Amniotic stem cell (primary cell): ENCODE data around the gene KIRREL3.

Experiments used
- DNase-seq: peaks from one replicate; lab custom pipeline; 2025; lab: John Stamatoyannopoulos, UW

The KIRREL3 gene

DNA sequence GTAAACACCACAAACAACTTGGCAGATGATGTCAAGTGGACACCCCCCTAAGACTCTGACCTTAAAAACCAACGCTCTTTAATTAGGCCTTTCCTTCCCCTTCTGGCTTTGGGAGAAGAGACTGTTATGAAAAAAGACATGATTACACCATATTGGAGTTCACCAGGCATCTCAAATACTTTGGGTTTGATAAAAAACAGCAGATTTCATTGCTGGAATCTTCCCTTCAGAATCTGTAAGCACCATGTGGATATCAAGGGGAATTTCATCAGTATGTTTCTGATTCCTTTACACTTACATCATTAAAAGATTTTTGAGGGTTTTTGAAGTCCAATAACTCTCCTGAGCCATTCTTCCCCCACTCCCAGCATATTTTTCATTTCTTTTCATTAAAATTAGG, 85.6 kb downstream of the KIRREL3 start:
- no peak for DNase-seq

GRCh38 chr11:126914166-126914565, 86.4 kb downstream of the KIRREL3 start:
- DNase-seq, result no peak

GRCh38 chr11:126904520-126904919, 96.0 kb downstream of the KIRREL3 start:
- DNase-seq, result no peak

DNA sequence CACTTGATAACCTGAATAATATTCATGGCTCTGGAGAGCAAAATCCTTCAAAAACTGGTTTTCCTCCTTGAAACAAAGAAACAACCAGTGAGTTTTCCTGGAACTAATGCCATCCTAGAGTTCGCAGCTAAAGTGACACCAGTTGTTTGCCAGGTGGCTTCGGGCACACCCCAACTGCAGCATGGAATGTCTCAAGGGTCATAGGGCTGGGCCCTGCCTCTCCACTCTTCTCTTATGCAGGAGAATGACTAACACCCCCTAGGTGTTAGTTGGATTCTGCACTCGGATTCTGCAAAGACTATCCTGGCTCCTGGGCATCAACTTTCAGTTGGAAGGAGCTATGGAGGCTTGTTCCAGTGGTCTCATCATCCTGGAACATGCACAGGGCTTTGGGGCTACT, 98.8 kb downstream of the KIRREL3 start:
- no peak for DNase-seq

DNA sequence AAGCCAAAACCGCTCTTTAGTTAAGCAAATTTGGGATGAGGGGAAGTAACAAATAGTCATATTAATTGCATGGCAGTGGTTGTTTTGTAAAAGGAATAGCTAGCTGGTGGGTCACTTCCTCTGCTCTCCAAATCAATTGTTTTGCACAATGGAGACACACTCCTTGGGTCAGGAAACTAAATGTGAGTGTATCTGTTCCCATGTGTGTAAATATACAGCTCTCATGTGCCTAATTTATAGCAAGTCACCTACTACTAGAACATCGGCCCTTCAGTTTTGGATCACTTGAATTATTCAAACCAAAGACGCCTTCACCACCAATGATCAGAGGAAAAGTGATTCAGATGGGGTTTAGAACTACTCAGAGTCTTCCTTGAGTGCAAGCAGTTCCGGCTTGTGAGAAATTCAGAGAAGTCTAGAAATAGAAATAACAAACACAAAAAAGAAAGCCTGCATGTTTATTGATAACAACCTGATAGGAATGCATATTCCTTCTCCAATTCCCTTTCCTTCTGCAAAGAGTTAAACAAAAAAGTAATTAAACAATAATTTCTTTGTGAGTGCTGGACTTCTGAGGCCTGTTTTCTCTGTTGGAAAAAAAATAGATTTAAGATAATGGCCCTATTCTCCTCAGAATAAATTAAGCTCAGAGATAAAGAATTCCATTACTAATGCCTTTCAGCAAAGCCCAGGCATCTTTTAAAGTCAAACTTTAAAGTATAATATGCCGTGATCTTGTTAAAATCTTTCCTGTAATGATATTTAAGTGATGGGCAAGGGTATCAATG, 100.4 kb downstream of the KIRREL3 start:
- DNase-seq, result no peak

DNA sequence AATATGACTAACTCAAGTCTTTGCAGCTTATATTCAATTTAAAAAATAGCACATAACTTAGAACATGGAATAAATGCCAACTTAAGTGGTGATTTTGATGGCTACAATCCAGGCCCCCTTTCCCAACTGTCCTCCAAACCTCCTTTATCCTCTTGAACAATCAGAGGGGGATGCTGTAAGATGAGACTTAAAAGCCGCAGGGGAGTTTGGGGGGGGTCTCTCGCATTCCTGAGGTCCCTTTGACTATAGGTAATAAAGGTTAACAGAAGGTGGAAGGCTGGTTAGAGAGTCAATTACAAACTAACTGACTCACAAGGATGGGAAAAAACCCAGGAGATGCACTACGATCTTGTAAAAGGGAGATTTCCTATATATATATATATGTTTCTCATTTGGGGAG, 101.8 kb downstream of the KIRREL3 start:
- DNase-seq, result no peak

DNA sequence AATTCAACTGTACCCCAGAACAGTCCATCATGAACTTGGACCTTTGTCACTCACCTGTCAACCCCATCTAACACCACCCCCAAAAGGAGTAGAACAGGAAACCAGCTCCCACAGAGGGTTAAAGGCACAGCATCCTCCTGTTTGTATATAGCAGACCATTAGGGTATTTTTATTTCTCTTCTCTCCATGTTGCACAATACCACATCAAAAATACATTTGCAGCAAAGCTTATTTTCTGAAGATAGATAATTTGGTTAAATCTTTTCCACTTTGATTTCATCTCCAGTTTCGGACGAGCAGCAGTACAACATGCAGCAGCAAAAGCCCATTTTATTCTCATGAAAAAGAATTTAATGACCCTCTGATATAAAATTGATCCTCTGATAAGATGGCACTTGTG, 103.1 kb downstream of the KIRREL3 start:
- DNase-seq, result no peak

DNA sequence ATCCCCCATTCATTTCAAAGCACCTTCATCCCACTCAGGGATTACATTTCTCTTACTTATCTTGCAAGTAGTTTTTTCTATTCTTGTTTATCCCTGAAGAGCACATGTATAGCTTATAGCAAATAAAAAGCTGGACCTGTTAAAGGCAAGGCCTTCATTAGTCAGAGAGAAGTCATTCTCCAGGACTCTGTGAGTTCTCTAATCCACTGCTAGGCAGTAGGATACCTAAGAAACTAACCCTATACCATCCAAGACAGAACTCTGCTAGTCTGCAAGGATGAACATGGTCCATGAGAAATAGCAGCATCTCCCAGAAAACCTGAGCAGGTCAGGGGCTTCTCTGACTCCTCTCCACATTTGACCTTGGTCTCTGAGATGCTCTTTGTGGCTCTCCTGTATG, 104.5 kb downstream of the KIRREL3 start:
- DNase-seq, result no peak

DNA sequence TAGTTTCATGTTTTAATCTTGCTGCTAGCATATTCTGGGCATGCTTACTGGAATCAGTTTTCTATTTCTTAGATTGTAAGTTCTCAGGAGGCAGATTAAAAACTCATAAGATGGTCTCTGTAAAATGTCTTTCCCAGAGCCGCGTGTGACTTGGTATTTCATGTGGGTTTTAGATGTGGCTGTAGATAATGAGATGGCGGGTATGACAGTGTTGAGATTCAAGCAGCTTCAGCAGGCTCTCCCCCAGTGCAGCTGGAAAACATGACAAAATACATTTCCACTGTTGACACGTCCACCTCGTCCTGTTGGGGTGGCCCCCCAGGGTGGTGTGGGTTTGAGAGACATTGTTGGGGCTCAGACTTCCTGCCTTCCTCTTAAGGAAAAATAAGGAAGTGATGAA, 106.8 kb downstream of the KIRREL3 start:
- DNase-seq, result no peak

DNA sequence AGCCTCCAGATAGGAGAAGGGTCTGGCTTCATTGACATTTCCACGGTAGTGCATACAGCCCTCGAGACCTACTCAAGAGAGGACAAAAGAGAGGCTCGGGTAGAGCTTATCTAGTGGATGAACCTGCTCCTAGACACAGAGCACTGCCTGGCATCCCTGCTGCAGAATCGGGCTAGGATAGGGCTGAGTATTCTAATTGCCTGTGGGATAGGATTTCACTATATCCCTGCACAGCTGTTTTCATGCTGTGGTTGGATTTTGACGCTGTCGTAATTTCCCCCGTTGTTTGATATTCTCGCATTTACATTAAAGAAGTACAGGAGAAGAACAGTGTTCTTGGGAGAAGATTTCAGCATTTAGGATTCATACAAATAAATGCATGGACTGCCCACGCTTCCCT, 107.8 kb downstream of the KIRREL3 start:
- no peak for DNase-seq

- DNase-seq, result no peak
These were observed 108.9 kb downstream of the KIRREL3 start for GRCh38 chr11:126891556-126892217.

DNA sequence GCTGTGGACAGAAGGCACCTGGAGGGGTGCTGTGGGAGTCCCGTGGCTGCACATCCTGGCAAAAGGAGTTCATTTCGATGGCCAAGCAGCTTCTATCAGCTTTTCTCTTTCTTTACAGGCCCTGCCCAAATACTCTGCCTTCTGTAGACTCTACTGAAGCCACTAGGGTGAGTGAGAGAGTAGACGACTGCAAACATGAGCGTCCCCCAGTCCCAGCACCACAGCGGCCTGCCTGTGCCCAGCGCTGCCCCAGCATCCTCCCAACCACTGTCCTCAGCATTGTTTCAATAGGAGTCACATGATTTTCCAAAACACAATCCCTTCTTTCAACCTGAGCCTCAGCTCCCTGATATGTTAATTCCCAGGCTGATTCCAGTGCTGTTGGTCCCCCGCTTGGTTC, 110.0 kb downstream of the KIRREL3 start:
- no peak for DNase-seq

- no peak for DNase-seq
These were observed 112.4 kb downstream of the KIRREL3 start for GRCh38 chr11:126888115-126888712.

- no peak for DNase-seq
These were observed 113.9 kb downstream of the KIRREL3 start for GRCh38 chr11:126886636-126887035.

DNA sequence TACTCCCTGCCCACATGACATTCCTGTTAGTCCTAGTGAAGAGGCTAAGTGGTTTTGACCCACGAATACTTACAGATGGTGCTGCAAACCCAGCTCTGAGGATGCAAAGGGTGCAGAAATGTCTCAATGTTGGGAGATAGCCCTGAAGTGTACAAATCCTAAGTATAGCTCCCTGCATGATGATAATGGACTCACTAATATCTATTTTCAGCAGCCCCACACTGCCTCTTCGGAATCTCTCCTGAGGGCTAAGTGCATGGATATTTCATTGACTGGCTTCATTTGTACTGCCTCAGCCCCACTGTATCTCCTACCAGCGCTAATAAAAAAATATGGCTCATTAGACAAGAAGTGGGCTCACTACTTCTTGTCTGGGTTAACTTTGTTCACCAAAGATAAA, 114.5 kb downstream of the KIRREL3 start:
- DNase-seq, result no peak

DNA sequence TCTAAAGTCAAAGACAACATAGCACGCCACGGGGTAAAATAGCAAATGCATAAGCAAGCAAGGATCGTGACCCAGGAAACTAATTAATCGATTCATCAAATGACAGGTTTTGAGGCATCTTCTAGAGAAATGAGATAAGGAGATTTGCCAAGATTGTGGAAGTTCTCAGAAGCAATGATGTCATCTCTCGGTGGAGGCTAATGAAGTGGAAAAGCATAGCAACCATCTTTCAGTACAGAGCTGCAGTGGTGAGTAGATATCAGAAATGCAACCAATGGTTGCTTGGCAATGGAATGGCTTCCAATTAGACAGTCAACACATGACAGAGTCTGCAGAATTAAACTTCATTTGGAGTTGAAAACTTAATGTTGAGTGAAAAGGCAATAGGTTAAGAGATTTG, 116.0 kb downstream of the KIRREL3 start:
- DNase-seq, result no peak

- DNase-seq, result no peak
These were observed 116.4 kb downstream of the KIRREL3 start for GRCh38 chr11:126884192-126884591.

- no peak for DNase-seq
These were observed 119.7 kb downstream of the KIRREL3 start for GRCh38 chr11:126880872-126881271.

- DNase-seq, result no peak
These were observed 121.1 kb downstream of the KIRREL3 start for GRCh38 chr11:126879516-126879915.

GRCh38 chr11:126878913-126879482, 121.6 kb downstream of the KIRREL3 start:
- no peak for DNase-seq

DNA sequence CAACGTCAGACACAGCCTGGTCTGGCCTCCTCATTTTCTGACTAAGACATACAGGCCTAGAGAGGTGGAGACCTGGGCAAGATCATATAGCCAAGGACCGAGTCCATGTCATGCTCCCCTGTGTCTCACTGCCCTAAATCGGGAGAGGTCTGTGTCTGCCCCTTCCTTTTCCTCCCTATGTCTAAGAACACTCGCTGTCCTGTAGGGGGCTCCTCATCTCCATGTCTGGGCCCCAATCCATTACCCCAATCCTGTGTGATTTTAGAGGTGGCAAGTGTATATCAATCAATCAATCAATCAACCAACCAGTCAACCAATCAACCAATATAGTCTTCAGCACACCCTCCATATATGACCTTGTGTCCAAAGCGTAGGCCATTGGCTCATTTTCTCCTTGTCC, 125.7 kb downstream of the KIRREL3 start:
- DNase-seq, result no peak

DNA sequence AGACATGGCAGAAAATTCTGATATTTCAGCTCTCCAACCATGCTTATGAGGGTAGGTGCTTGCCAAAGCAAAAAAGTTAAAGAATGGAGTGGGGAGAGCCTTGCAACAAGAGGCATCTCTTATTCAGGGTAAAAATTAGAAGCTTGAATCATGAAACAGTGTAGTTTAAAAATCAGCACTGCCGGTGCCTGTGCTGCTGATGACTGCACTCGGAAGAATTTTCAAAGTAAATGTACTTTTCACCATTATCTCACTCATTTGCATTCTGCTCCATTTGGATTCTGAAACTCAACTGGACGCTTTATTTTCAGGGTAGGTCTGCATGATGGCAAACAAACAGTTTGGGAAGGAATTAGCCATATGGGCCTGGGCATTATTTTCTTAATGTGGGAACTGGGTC, 126.3 kb downstream of the KIRREL3 start:
- no peak for DNase-seq

- no peak for DNase-seq
These were observed 128.8 kb downstream of the KIRREL3 start for GRCh38 chr11:126871792-126872191.
